Putamen (tissue), 1 donor: Measurements from ENCODE around the gene TSEN34.
"Not testable (repeated sequence)": the region's sequence is repeated elsewhere in the genome, so short reads cannot be mapped to it uniquely, and the experiment has no call there.

Experiments used
- DNase-seq: peaks from one replicate; pipeline ENCODE4 v3.0.0-alpha.2; 2016; ENCODE audit warnings: low spot score

The TSEN34 gene

GRCh38 chr19:54239491-54240371, 48.6 kb downstream of the TSEN34 start:
- DNase-seq, result not testable (repeated sequence)

GRCh38 chr19:54240372-54241336, 49.5 kb downstream of the TSEN34 start:
- DNase-seq, result not testable (repeated sequence)

DNA sequence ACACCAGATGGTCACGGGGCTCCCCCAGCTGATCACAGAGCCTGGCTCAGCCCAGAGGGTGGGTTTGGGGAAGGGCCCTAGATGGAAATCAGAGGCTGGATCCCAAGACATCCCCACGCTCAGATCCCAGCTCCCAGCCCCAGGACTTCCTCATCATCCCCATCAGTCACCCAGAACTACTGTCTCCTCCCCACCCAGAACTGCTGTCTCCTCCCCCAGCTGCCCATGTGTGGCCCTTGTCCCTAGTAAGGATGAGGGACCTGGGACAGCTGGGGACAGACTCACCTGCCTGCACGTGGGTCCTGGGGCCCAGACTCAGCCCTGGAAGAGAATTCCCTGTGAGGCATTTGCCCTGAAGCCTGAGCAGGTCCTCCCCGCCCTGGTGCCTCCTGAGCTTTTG, 51.1 kb downstream of the TSEN34 start:
- not testable (repeated sequence) for DNase-seq

- DNase-seq, result not testable (repeated sequence)
Measured at GRCh38 chr19:54242646-54243045, 51.5 kb downstream of the TSEN34 start, which contains the start of gene LILRA6. Gene LILRA6, minus strand, starts transcription at chr19:54242790.

- not testable (repeated sequence) for DNase-seq
Measured at GRCh38 chr19:54243809-54244208, 52.7 kb downstream of the TSEN34 start.
